Activated CD4-positive, alpha-beta T cell treated with anti-CD3 and anti-CD28 coated beads, Interleukin-2, amount 10 ng/mL, durations not matched to agents 24 days and 14 days (primary cell): ENCODE results near the gene STARD5. TPM values are rescaled to one million over a fixed set of nuclear protein-coding genes. Genes with fewer than 3 reads are reported as not detected.

Experiments
- DNase-seq: peaks from one replicate; pipeline ENCODE4 v3.0.0; 2022
- H3K27ac Mint-ChIP-seq: one replicate; pipeline ENCODE4 v1.8.0; 2022; ENCODE audit warnings: mild to moderate bottlenecking, mixed read lengths
- H3K27me3 Mint-ChIP-seq: one replicate; pipeline ENCODE4 v1.8.0; 2022; ENCODE audit warnings: mixed read lengths
- H3K36me3 Mint-ChIP-seq: one replicate; pipeline ENCODE4 v1.8.0; 2022; ENCODE audit warnings: low read depth, mild to moderate bottlenecking, mixed read lengths
- H3K4me1 Mint-ChIP-seq: one replicate; pipeline ENCODE4 v1.8.0; 2021; ENCODE audit warnings: mixed read lengths
- H3K4me3 Mint-ChIP-seq: one replicate; pipeline ENCODE4 v1.8.0; 2022; ENCODE audit warnings: mild to moderate bottlenecking, moderate library complexity, mixed read lengths
- H3K9me3 Mint-ChIP-seq: one replicate; pipeline ENCODE4 v1.8.0; 2021; ENCODE audit warnings: mixed read lengths
- intact Hi-C: fragments of 100-400 bp; cut with micrococcal nuclease; formaldehyde crosslinking; loops from one replicate; pipeline ENCODE4 v1.15.1; 2023
- total RNA-seq: library from RNA; stranded (reverse); gene quantifications from 2 replicates; pipeline ENCODE4 v1.2.3, GENCODE V29; 2022

Gene STARD5
- total RNA-seq, 1 donor from 2014 or later = 5.8 TPM

- Mint-ChIP-seq H3K36me3 (peaks cover 14% of the 10 kb centered on the region), H3K4me1 (peaks cover 69% of the 10 kb centered on the region), H3K9me3 (peaks cover 22% of the 10 kb centered on the region), H3K27me3 (no peaks in the 10 kb centered on the region), H3K4me3 (no peak overlapping the region), H3K27ac (no peak overlapping the region)
- intact Hi-C loops = loop anchor here (5.0 kb wide), 1 partner anchor 34 kb away; the partner anchor contains the start of gene STARD5
- no peak for DNase-seq
These were observed 35.3 kb downstream of the STARD5 start for GRCh38 chr15:81288616-81289015.

- peaks cover 22% of the 10 kb centered on the region for H3K9me3 Mint-ChIP-seq
- H3K27ac Mint-ChIP-seq = no peak overlapping the region
- H3K4me1 Mint-ChIP-seq = peaks cover 68% of the 10 kb centered on the region
- no peak for DNase-seq
- H3K27me3 Mint-ChIP-seq = no peaks in the 10 kb centered on the region
- H3K4me3 Mint-ChIP-seq = no peak overlapping the region
- intact Hi-C loops = loop anchor here (5.0 kb wide), 1 partner anchor 34 kb away; the partner anchor contains the start of gene STARD5
- H3K36me3 Mint-ChIP-seq = peaks cover 14% of the 10 kb centered on the region
These were observed 35.9 kb downstream of the STARD5 start for GRCh38 chr15:81288040-81288439.

DNA sequence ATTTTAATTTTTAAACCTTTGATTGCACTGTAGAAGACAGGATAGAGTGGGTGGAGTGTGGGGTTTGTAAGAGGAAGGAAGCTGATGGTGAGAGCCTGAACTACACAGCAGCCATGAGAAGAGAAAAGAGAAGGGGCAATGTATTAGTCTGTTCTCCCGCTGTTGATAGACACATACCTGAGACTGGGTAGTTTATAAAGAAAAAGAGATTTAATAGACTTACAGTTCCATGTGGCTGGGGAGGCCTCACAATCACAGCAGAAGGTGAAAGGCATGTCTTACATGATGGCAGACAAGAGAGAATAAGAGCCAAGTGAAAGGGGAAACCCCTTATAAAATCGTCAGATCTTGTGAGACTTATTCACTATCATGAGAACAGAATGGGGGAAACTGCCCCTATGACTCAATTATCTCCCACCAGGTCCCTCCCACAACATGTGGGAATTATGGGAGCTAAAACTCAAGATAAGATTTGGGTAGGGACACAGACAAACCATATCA, 37.3 kb downstream of the STARD5 start:
- intact Hi-C loops = loop anchor here (1.0 to 5.0 kb wide), 3 partner anchors 8 to 36 kb away; partner anchors contain the start of gene STARD5
- H3K27me3 Mint-ChIP-seq = no peaks in the 10 kb centered on the region
- peak overlapping the region; percentile 71 for H3K4me3 Mint-ChIP-seq
- peaks cover 62% of the 10 kb centered on the region for H3K4me1 Mint-ChIP-seq
- H3K9me3 Mint-ChIP-seq = peaks cover 22% of the 10 kb centered on the region
- H3K36me3 Mint-ChIP-seq = peaks cover 14% of the 10 kb centered on the region
- peak overlapping the region; percentile 85 for H3K27ac Mint-ChIP-seq
- DNase-seq = peak; percentile 71

GRCh38 chr15:81285461-81285860, 38.5 kb downstream of the STARD5 start:
- peaks cover 14% of the 10 kb centered on the region for H3K36me3 Mint-ChIP-seq
- H3K4me1 Mint-ChIP-seq = peaks cover 58% of the 10 kb centered on the region

DNA sequence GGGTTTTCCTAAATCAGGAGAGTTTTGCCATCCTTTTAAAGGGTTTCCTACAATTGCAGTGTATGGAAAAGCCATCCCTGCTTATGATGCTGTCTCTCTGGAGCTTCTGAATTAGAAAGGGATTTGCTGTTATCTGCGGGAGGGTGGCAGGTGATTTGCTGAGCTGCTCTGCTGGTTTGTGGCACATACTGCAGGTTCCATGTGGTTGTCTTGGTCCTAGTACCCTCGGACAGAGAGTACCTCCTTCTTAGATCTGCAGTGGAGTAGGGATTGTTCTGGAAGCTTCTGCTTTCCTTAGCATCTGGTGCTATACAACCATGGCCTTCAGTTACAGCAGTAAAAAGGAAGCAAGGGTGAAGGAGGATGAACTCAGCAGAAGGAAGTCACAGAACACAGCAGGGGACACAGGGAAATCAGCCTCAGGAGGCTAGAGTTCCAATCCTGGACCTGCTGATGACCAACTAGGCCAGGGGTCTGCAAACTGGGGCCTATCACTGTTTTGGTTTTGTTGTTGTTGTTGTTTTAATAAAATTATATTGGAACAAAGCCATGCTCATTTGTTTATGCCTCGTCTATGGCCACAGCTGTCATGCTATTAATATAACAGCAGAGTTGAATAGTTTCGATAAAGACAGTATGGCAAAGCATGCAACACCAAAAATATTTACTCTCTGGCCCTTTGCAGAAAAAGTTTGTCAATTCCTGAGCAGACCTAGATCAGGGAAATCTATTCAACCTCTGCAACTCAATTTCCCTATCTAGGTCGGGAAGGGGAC, 39.5 kb downstream of the STARD5 start:
- H3K4me3 Mint-ChIP-seq = no peak overlapping the region

More at GRCh38 chr15:81285461-81285860, 38.5 kb downstream of the STARD5 start:
- no peak for DNase-seq
- H3K4me3 Mint-ChIP-seq = peak overlapping the region; percentile 71
- no peaks in the 10 kb centered on the region for H3K27me3 Mint-ChIP-seq
- peaks cover 22% of the 10 kb centered on the region for H3K9me3 Mint-ChIP-seq
- intact Hi-C loops = loop anchor here (5.0 kb wide), 1 partner anchor 37 kb away; the partner anchor contains the start of gene STARD5
- H3K27ac Mint-ChIP-seq = peak overlapping the region; percentile 85

DNA sequence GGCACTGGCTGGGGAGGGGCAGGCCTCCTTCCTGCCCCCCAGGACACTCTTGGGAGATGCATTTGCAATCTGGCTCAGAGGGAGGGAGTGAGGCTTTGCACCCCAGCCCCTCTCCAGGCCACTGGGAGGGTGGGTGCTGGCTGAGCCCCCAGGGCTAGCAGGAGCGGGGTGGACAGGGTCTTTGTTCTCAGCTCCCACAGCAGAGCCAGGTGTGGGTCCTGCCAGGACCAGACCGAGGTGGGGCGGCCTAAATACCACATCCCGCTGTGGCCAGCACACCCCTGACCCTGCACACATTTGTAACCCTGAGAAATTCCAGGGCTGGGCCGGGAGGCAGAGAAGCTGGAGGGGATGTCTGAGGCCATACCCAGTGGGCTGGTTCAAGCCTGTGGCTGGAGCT, 41.0 kb downstream of the STARD5 start:
- Mint-ChIP-seq H3K9me3 (peaks cover 22% of the 10 kb centered on the region), H3K4me3 (no peak overlapping the region), H3K27me3 (no peaks in the 10 kb centered on the region), H3K36me3 (peaks cover 11% of the 10 kb centered on the region), H3K27ac (no peak overlapping the region), H3K4me1 (peaks cover 49% of the 10 kb centered on the region)
- DNase-seq = no peak
- intact Hi-C loops = no loop called here

More for the DNA sequence above, 39.5 kb downstream of the STARD5 start:
- H3K9me3 Mint-ChIP-seq = peaks cover 22% of the 10 kb centered on the region
- H3K27ac Mint-ChIP-seq = no peak overlapping the region
- peaks cover 56% of the 10 kb centered on the region for H3K4me1 Mint-ChIP-seq
- H3K27me3 Mint-ChIP-seq = no peaks in the 10 kb centered on the region
- H3K36me3 Mint-ChIP-seq = peaks cover 13% of the 10 kb centered on the region
- DNase-seq = no peak
- intact Hi-C loops = loop anchor here (5.0 kb wide), 1 partner anchor 38 kb away; the partner anchor contains the start of gene STARD5

DNA sequence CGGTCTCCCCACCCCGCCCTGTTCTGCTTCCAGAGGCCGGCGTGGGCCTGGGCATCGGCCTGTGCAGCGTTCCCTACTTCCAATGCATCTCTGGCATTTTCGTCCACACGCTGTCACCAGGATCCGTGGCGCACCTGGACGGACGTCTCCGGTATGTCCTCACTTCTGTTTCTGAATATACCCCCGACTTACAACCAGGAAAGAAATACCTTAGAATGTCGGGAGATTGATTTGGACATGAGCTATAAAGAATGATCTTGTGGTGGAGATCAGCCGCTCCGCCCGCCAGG, 41.4 kb downstream of the STARD5 start:
- Mint-ChIP-seq H3K9me3 (peaks cover 18% of the 10 kb centered on the region), H3K27ac (no peak overlapping the region), H3K4me1 (peaks cover 46% of the 10 kb centered on the region), H3K36me3 (peaks cover 11% of the 10 kb centered on the region), H3K27me3 (no peaks in the 10 kb centered on the region), H3K4me3 (no peak overlapping the region)
- intact Hi-C loops = no loop called here
- no peak for DNase-seq

- DNase-seq = no peak
- Mint-ChIP-seq H3K27ac (no peak overlapping the region), H3K4me1 (peaks cover 41% of the 10 kb centered on the region), H3K4me3 (no peak overlapping the region), H3K36me3 (peaks cover 13% of the 10 kb centered on the region), H3K9me3 (peaks cover 16% of the 10 kb centered on the region), H3K27me3 (no peaks in the 10 kb centered on the region)
- intact Hi-C loops = no loop called here
These were observed 42.0 kb downstream of the STARD5 start for GRCh38 chr15:81281766-81282605.

DNA sequence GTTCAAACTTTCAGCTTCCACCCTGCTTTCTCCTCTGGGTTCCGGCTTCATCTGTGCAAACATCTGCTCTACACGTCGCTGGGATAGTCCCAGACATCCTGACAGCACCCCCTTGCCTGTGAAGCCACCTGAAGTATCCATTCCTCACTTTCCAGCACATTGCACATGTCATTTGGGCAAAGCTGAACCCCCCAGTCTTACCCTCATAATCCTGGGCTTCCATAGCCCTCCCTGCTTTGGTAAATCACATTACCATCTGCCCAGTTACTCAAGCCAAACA, 42.5 kb downstream of the STARD5 start:
- H3K27ac Mint-ChIP-seq = no peak overlapping the region
- DNase-seq = no peak
- H3K4me1 Mint-ChIP-seq = peaks cover 36% of the 10 kb centered on the region
- peaks cover 13% of the 10 kb centered on the region for H3K9me3 Mint-ChIP-seq
- peaks cover 12% of the 10 kb centered on the region for H3K36me3 Mint-ChIP-seq
- no peak overlapping the region for H3K4me3 Mint-ChIP-seq
- no peaks in the 10 kb centered on the region for H3K27me3 Mint-ChIP-seq
- intact Hi-C loops = no loop called here

DNA sequence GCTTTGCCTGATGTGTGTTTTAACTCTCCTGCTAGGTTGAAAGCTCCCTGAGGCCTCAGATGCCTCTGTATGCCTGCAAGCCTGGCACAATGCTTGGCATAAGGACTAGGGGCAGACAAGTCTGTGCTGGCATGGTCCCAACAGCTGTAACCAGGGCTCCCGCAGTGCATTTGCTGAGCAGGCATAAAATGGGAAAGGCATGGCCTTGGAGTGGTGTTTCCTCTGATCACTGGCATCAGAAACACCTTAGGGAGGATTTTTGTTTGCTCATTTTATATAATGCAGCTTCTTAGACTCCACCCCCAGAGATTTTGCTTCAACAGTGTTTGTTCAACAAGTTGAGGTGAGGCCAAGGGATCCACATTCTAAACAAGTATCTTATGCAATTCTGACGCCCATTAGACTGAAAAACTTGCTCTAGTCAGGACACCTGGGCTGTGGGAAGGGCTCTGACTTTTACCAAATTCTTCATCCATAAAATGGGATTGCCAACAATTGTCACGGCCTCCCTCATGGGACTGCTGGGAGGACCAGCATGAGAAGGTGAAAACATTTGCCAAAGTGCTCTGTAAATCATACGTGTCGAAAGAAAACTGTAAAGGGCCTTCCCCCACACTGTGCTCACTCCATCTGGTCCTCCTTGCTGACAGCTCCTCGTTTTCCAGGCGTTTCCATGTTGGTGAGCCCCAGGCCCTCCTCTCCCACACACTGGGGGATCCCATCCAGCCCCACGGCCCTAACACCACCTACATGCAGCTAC, 43.1 kb downstream of the STARD5 start:
- Mint-ChIP-seq H3K4me3 (no peak overlapping the region), H3K27me3 (no peaks in the 10 kb centered on the region), H3K27ac (no peak overlapping the region), H3K36me3 (peaks cover 12% of the 10 kb centered on the region), H3K4me1 (peaks cover 36% of the 10 kb centered on the region), H3K9me3 (peaks cover 13% of the 10 kb centered on the region)
- intact Hi-C loops = no loop called here
- DNase-seq = no peak

GRCh38 chr15:81279621-81280485, 44.1 kb downstream of the STARD5 start:
- Mint-ChIP-seq H3K4me3 (no peak overlapping the region), H3K9me3 (peaks cover 6% of the 10 kb centered on the region), H3K4me1 (peaks cover 36% of the 10 kb centered on the region), H3K27ac (no peak overlapping the region), H3K27me3 (no peaks in the 10 kb centered on the region), H3K36me3 (peaks cover 12% of the 10 kb centered on the region)
- DNase-seq = no peak
- intact Hi-C loops = loop anchor here (10.0 kb wide), 1 partner anchor 205 kb away; no protein-coding TSS in a partner anchor

DNA sequence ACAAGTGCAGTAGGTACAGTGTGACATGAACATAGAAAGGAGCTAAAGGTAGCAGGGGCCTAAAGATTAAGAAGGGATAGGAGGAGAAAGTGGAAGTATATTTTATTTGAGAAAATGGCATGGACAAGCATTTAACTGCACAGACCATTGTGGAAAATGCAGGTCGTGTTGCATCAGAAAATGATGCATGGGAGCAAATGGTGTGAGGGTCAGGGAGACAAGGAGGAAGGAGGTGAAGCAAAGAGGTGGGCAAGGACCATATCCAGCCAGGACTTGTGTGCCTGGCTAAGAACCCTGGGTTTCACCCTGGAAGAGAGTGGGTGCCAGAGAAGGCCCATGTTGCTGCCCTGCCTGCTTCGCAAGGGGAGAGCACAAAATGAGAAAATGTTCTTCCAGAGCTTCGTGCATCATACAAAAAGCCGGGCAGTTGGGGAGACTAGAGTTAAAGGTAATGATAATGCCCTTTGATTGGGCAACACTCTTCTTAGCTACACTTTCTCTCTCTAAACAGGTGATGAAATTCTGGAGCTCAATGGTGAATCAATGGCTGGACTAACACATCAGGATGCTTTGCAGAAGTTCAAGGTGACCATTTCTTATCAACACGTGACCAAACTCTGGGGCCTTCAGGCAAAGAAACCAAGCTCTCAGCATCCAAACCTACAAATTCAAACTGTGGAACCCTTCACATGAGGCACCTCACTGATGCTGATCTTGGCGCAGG, 45.5 kb downstream of the STARD5 start:
- Mint-ChIP-seq H3K4me3 (no peak overlapping the region), H3K27me3 (no peaks in the 10 kb centered on the region), H3K27ac (no peak overlapping the region), H3K4me1 (peaks cover 38% of the 10 kb centered on the region), H3K9me3 (peaks cover 6% of the 10 kb centered on the region), H3K36me3 (peaks cover 12% of the 10 kb centered on the region)
- DNase-seq = no peak
- intact Hi-C loops = loop anchor here (10.0 kb wide), 1 partner anchor 206 kb away; no protein-coding TSS in a partner anchor
